GM19035 (cell line): ENCODE measurements around the gene DNAJC1.
"Not testable (repeated sequence)": the region's sequence is repeated elsewhere in the genome, so short reads cannot be mapped to it uniquely, and the experiment has no call there.

Experiments
- ATAC-seq: cut with Tn5 transposase; IDR thresholded peaks from one replicate; pipeline ENCODE4 v1.9.1; 2021; ENCODE audit not compliant: unreplicated experiment

Gene DNAJC1

GRCh38 chr10:21733710-21734109 lies 269.8 kb downstream of the DNAJC1 start:
- no peak for ATAC-seq

DNA sequence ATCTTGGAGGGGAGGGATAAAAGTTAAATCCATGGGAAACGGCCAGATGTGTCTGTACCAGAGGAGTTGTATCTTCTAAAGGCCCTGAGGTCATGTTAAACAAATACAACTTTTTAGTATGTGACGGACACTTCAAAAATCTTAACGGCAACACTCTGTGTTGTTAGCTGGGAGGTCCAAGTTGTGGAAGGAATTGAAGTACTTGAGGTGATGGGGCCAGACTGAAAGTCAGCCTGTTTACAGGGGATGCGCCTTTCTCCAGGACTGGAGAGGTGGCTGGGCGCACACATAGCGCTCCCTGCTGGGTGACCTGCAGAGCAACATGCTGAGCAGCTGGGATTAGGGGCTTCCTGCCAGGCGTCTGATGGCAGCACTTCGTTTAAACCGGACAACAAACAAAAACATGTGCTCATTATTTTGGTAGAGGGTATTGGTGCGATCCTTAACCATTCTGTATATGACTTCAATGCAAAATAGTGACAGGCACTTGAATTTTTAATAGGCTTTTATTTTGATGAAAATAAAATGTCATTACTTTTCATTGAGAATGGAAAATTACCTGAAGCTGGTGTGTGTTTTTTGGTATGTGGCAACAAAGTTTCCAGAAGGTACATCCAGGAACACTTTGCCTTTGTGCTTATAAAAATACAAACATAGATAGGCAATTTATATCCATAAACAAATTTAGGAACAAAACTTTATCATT lies 271.3 kb downstream of the DNAJC1 start:
- ATAC-seq: no peak

DNA sequence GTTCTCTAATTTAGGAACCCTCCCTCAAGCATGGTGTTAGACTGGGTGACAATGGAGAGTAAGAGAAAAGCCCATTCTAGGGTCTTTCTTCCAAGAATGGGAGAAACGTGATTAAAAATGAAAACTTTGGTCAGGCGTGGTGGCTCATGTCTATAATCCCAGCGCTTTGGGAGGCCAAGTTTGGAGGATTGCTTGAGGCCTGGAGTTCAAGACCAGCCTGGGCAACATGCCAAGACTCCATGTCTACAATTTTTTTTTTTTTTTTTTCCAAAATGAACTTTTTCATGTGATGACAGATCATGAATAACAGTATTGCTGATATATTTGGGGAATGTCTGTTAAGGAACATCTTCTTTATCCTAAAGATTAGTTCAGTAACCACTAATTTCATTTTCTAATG lies 274.9 kb downstream of the DNAJC1 start:
- no peak for ATAC-seq

- no peak for ATAC-seq
Observed at GRCh38 chr10:21727452-21728168, 275.9 kb downstream of the DNAJC1 start.

DNA sequence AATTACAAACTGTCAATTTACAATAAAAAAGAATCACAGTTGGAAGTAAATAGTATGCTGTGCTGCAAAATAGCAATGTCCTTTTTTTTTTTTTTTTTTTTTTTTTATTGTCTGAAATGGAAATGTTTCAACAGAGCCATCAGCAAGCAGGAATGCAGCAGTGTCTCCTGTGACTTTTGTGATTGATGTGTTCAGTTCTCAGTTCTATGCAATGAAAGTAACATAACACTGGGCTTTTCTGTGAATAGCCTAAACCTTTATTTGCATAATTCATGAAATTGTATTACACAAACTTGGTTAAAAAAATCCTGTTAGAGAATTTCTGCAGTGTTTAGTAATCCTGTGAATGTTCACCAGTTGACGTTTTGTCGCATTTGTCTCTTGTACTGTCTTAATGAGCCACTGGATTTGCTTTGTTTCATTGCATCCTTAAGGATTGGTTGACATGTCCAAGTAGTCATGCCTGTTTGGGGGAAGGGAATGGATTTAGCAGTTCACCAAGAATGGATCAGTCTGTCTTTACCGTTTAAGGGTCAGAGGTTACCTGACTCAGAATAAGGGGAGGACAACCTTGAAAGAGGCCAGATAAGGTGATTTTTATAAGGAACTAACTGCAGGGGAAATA lies 276.8 kb downstream of the DNAJC1 start:
- no peak for ATAC-seq

- ATAC-seq: no peak
Observed at GRCh38 chr10:21724687-21725367, 278.7 kb downstream of the DNAJC1 start.

DNA sequence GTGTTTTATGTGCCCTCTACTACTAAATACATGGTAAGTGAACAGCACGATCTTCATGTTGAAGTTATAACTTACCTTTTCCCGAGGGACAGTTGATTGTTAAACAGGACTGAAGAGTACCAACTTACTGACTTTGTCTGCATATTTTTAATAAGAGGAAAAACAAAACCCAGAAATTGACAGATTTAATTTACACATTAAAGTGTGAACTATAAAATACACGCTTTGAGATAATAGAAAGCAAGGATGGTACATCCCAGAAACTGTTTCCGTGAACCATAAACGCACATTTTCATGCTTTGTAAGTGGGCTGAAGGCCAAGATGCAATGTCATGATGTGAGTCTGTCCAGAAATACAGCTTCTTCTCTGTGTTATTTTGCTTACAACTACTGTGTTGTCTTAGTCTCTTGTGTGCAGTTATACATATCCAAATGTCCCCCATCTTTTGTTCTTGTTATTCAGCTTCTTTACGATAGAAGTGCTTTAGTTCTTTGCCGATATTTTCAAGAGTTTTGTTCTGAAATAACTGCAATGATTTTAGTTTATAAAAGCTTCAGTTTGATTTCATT lies 279.4 kb downstream of the DNAJC1 start:
- no peak for ATAC-seq

GRCh38 chr10:21722209-21722608 lies 281.3 kb downstream of the DNAJC1 start:
- ATAC-seq: no peak

- ATAC-seq: no peak
Observed at GRCh38 chr10:21721000-21721665, 282.4 kb downstream of the DNAJC1 start.

GRCh38 chr10:21720090-21720489 lies 283.4 kb downstream of the DNAJC1 start:
- ATAC-seq: no peak

DNA sequence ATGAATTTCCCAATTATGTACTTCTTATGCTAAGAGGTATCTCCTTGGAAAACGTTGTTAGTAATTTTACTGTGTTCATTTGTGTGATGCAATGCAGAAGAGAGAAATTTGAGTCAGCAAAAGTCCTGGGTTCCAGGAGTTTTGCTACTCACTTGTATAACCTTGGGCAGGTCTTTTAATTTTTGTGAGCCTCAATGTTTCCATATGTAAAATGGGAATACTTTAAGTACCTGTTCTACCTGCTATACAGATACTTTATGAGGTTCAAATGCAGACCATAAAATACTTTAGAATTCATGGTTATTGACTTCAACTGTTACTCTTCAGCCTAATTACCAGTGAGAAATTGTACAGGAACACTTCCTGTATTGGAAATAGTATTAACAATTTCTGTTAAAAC lies 284.0 kb downstream of the DNAJC1 start:
- ATAC-seq: no peak

DNA sequence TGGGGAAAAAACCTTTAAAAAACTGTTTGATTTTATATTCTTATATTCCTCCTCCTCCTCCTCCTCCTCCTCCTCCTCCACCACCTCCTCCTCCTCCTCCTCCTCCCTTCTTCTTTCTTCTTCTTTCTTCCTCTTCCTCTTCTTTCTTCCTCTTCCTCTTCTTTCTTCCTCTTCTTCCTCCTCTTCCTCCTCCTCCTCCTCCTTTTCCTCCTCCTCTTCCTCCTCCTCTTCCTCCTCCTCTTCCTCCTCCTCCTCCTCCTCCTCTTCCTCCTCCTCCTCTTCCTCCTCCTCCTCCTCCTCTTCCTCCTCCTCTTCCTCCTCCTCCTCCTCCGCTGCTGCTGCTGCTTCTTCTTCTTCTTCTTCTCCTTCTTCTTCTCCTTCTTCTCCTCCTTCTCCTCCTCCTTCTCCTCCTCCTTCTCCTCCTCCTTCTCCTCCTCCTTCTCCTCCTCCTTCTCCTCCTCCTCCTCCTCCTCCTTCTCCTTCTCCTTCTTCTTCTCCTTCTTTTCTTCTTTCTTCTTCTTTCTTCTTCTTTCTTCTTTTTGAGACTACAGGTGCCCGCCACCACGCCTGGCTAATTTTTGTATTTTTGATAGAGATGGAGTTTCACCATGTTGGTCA lies 286.0 kb downstream of the DNAJC1 start:
- not testable (repeated sequence) for ATAC-seq

DNA sequence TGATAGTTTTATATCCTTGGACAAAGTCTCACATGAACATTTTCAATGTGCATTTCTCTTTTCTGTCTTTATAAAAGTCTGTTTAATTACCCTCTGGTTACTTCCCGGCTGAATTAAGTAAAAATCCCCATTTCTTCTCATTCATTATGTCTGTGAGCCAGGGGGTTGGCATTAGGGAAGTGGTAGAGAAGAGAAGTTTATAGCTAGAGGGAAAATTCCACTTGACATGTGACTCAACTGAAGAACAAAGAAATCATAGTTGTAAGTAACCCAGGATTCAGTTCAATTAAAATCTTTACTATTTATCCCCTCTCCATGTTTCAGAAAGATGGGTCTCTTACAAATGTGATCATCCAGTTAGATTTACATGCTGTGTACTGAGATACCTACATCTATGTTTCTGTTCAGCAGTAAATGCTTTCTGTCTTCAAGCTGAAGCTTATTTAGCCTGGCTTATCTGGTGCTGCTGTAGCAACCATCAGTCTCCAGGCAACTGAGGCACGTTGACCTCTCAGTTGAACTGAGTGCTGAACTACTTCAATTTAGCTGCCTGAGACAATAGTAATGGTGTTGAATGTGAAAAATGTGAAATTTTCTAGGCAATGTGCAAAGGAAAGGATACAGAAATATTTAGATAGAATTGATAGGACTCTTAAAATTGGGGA lies 287.9 kb downstream of the DNAJC1 start:
- no peak for ATAC-seq

DNA sequence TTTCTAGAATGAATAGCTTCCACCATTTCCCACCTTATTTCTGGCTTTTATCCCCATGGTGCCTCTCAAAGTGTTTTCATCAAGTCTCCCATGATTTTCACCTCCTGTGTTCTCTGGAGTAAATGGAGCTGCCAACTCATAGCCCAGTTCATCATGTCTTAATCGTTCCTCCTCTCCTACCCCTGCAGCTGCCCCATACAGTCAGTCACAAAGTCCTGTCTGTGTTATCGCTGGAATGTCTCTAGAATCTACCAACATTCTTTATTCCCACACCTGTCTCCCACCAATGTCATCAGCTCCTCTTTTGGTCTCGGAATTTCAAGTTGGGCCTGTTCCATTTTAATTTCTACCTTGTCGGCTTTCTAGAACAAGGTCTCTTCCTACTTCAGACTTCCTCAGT lies 290.6 kb downstream of the DNAJC1 start:
- no peak for ATAC-seq

DNA sequence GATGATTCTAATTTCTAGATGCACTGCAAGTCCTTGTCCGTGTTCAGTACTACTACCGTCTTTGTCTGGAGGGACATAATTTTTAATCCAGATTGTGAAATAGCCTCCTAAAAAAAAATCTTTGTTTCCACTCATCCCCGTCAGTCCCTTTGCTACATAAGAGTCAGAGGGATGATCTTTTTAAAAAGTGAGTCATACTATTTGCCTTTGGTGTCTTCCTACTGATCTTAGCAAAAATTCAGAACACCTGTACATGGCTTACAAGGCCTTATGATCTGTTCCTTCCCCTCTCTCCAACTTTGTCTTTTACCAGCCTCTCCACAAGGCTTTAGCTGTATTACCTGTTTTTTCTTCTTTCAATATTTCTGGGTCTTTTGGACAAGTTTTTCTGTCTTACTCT lies 296.0 kb downstream of the DNAJC1 start:
- no peak for ATAC-seq
